ENCODE data around the gene ADAMTS12. TPM values are rescaled to one million over a fixed set of nuclear protein-coding genes. Genes with fewer than 3 reads are reported as not detected.

The ADAMTS12 gene
- polyA plus RNA-seq, 3 donors: not detected

- Histone ChIP-seq H3K4me2 (replicated peaks; ENCODE audit: extremely low read depth, low read length, poor library complexity, severe bottlenecking) (no peak overlapping the region), H3K4me3 (replicated peaks in 1 of 3; ENCODE audit: low read depth in 2 of 3, low read length in 3 of 3) (no peak overlapping the region), H3K9me3 (replicated peaks in 1 of 2; ENCODE audit: control insufficient read depth in 1 of 2, insufficient read depth in 1 of 2, low read length in 2 of 2) (peaks cover 4 to 12% of the 10 kb centered on the region in 2 donors), H3K9ac (ENCODE audit: insufficient read depth, low read length, poor library complexity, severe bottlenecking) (no peak overlapping the region), H2AFZ (ENCODE audit: insufficient read depth, low read depth, low read length, poor library complexity, severe bottlenecking) (no peak overlapping the region), H3K79me2 (ENCODE audit: insufficient read depth, low read length) (no peaks in the 10 kb centered on the region), H3K27ac (ENCODE audit: low read depth in 1 of 2, low read length in 2 of 2) (no peak overlapping the region), H3K27me3 (ENCODE audit: control insufficient read depth in 2 of 2, insufficient read depth in 2 of 2, low read length in 2 of 2) (no peaks in the 10 kb centered on the region), H4K20me1 (ENCODE audit: insufficient read depth, low read length) (no peaks in the 10 kb centered on the region), H3K4me1 (ENCODE audit: control insufficient read depth in 1 of 2, insufficient read depth in 2 of 2, low read length in 2 of 2) (no peaks in the 10 kb centered on the region), H3K36me3 (replicated peaks in 1 of 2; ENCODE audit: control insufficient read depth in 1 of 2, insufficient read depth in 2 of 2, low read length in 2 of 2) (no peaks in the 10 kb centered on the region)
- 81% methylated on average over 4 of the region's 4 CpGs for WGBS (ENCODE audit: insufficient coverage)
- peaks cover 0 to 23% (median 5%) of the 10 kb centered on the region in 7 donors for H3K9me3 Mint-ChIP-seq
- no peak for TF ChIP-seq CTCF (IDR thresholded peaks at IDR 0.05)
- H3K36me3 Mint-ChIP-seq: no peaks in the 10 kb centered on the region
- H3K4me1 Mint-ChIP-seq: no peaks in the 10 kb centered on the region
- peaks cover 0 to 2% (median 0%) of the 10 kb centered on the region in 3 donors for H3K27me3 Mint-ChIP-seq (ENCODE audit: low read depth in 3 of 3)
- no peak for DNase-seq
- no peak overlapping the region for H3K4me3 Mint-ChIP-seq
- intact Hi-C loops (cut with micrococcal nuclease): no loop called here
- H3K27ac Mint-ChIP-seq: no peak overlapping the region
These were observed 360.0 kb downstream of the ADAMTS12 start for GRCh38 chr5:33531824-33532223.

- H3K27ac ChIP-seq (ENCODE audit: low read depth in 1 of 2, low read length in 2 of 2): no peak overlapping the region
- no peak for TF ChIP-seq CTCF (IDR thresholded peaks at IDR 0.05)
- intact Hi-C loops (cut with micrococcal nuclease): no loop called here
- Mint-ChIP-seq H3K4me1 (no peaks in the 10 kb centered on the region), H3K4me3 (no peak overlapping the region), H3K36me3 (no peaks in the 10 kb centered on the region), H3K9me3 (peaks cover 0 to 18% (median 5%) of the 10 kb centered on the region in 7 donors), H3K27me3 (ENCODE audit: low read depth in 3 of 3) (peaks cover 0 to 2% (median 0%) of the 10 kb centered on the region in 3 donors), H3K27ac (no peak overlapping the region)
- H3K36me3 ChIP-seq (replicated peaks in 1 of 2; ENCODE audit: control insufficient read depth in 1 of 2, insufficient read depth in 2 of 2, low read length in 2 of 2): no peaks in the 10 kb centered on the region
- H3K79me2 ChIP-seq (ENCODE audit: insufficient read depth, low read length): no peaks in the 10 kb centered on the region
- no peaks in the 10 kb centered on the region for H3K4me1 ChIP-seq (ENCODE audit: control insufficient read depth in 1 of 2, insufficient read depth in 2 of 2, low read length in 2 of 2)
- peaks cover 4 to 11% of the 10 kb centered on the region in 2 donors for H3K9me3 ChIP-seq (replicated peaks in 1 of 2; ENCODE audit: control insufficient read depth in 1 of 2, insufficient read depth in 1 of 2, low read length in 2 of 2)
- H3K27me3 ChIP-seq (ENCODE audit: control insufficient read depth in 2 of 2, insufficient read depth in 2 of 2, low read length in 2 of 2): no peaks in the 10 kb centered on the region
- H4K20me1 ChIP-seq (ENCODE audit: insufficient read depth, low read length): no peaks in the 10 kb centered on the region
- no peak overlapping the region for H3K4me2 ChIP-seq (replicated peaks; ENCODE audit: extremely low read depth, low read length, poor library complexity, severe bottlenecking)
- no peak for DNase-seq
- no peak overlapping the region for H3K4me3 ChIP-seq (replicated peaks in 1 of 3; ENCODE audit: low read depth in 2 of 3, low read length in 3 of 3)
- no peak overlapping the region for H3K9ac ChIP-seq (ENCODE audit: insufficient read depth, low read length, poor library complexity, severe bottlenecking)
- WGBS (ENCODE audit: insufficient coverage): 75% methylated on average over 1 of the region's 3 CpGs
- H2AFZ ChIP-seq (ENCODE audit: insufficient read depth, low read depth, low read length, poor library complexity, severe bottlenecking): no peak overlapping the region
These were observed 360.8 kb downstream of the ADAMTS12 start for GRCh38 chr5:33531037-33531298.

Data from CD14-positive monocyte (primary cell).